ENCODE results near the gene DYNC2LI1. TPM values are rescaled to one million over a fixed set of nuclear protein-coding genes. Genes with fewer than 3 reads are reported as not detected.

Gene DYNC2LI1
- total and polyA plus RNA-seq, 2 of the 8 experiments (the other 6 are each of a cell fraction or from before 2014, with no cell fraction given): 3.9 to 7.6 TPM

DNA sequence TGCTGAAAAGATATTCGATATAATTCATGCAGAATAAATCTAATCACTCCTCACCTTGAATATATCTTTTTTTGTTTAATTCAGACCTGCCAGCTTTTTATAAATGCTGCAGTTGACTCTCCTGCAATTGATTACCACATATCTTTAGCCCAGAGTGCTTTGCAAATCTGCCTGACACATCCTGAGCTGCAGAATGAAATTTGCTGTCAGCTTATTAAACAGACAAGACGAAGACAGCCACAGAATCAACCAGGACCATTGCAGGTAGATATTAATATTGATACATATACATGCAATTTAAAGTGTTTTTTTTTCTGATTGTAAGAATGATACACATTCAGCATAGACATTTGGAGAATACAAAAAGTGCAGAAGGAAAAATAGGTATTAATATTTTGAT lies 35.6 kb upstream of the DYNC2LI1 start (continued):
- no peak for TF ChIP-seq CBX5 (IDR thresholded peaks at IDR 0.05; ENCODE audit: low read depth, low read length)
